ENCODE data around the gene LMBRD1. TPM values are rescaled to one million over a fixed set of nuclear protein-coding genes. Genes with fewer than 3 reads are reported as not detected.

The LMBRD1 gene
- total RNA-seq, 1 experiment from 2014 or later, result 17.0 TPM

GRCh38 chr6:69663215-69663614 is 133.6 kb downstream of the LMBRD1 start:
- Histone ChIP-seq H3K9ac (ENCODE audit: extremely low read depth, insufficient read length, low read length) (no peak overlapping the region), H3K79me2 (ENCODE audit: insufficient read depth, low read length) (no peaks in the 10 kb centered on the region), H3K14ac (ENCODE audit: insufficient read depth, low read length) (no peak overlapping the region), H3K9me3 (ENCODE audit: control insufficient read depth, low read depth, low read length) (no peaks in the 10 kb centered on the region), H3K79me1 (ENCODE audit: insufficient read depth, low read depth, low read length, poor library complexity, severe bottlenecking) (no peaks in the 10 kb centered on the region), H2BK20ac (ENCODE audit: low read depth, low read length, poor library complexity, severe bottlenecking) (no peak overlapping the region), H4K91ac (ENCODE audit: insufficient read length, low read depth, low read length) (no peak overlapping the region), H4K5ac (ENCODE audit: insufficient read length, low read depth, low read length) (no peak overlapping the region), H3K4me1 (ENCODE audit: insufficient read depth, low read length) (no peaks in the 10 kb centered on the region), H3K23ac (ENCODE audit: insufficient read length, low read depth, low read length) (no peak overlapping the region), H4K8ac (replicated peaks; ENCODE audit: insufficient read length, low read depth, low read length) (no peak overlapping the region), H2AK5ac (ENCODE audit: insufficient read length, low read length) (no peak overlapping the region), H3K23me2 (ENCODE audit: insufficient read length, low read depth, low read length, poor library complexity, severe bottlenecking) (no peaks in the 10 kb centered on the region), H2BK12ac (ENCODE audit: insufficient read length, low read depth, low read length) (no peak overlapping the region), H4K20me1 (ENCODE audit: control insufficient read depth, insufficient read depth, insufficient read length) (no peaks in the 10 kb centered on the region), H2BK5ac (ENCODE audit: insufficient read length, low read length) (no peak overlapping the region), H2BK15ac (ENCODE audit: low read depth, low read length) (no peak overlapping the region), H3T11ph (ENCODE audit: low read length) (no peak overlapping the region), H3K27me3 (ENCODE audit: insufficient read depth, low read length) (no peaks in the 10 kb centered on the region), H3K18ac (ENCODE audit: insufficient read length, low read depth, low read length) (no peak overlapping the region), H3K56ac (ENCODE audit: insufficient read length, low read depth, low read length) (no peak overlapping the region), H3K27ac (ENCODE audit: insufficient read length, low read depth, low read length) (no peak overlapping the region), H2AFZ (ENCODE audit: low read length) (no peak overlapping the region), H3K4ac (ENCODE audit: low read depth, low read length) (no peak overlapping the region), H3K4me2 (ENCODE audit: insufficient read depth, insufficient read length, low read length) (no peak overlapping the region), H2BK120ac (ENCODE audit: low read depth, low read length, poor library complexity, severe bottlenecking) (no peak overlapping the region)
- H3K36me3 Mint-ChIP-seq (ENCODE audit: insufficient read depth in 1 of 3, low read depth in 3 of 3), result peaks cover 0 to 18% (median 0%) of the 10 kb centered on the region in 3 experiments; a peak in 4 of 7 replicates
- TF ChIP-seq CTCF (conservative IDR thresholded peaks at IDR 0.05), result no peak
- H3K4me3 Mint-ChIP-seq, result no peak overlapping the region
- H3K27ac Mint-ChIP-seq, result no peak overlapping the region
- DNase-seq, result no peak
- peaks cover 7 to 8% of the 10 kb centered on the region in 2 experiments; a peak in 4 of 5 replicates for H3K9me3 Mint-ChIP-seq
- no peaks in the 10 kb centered on the region for H3K4me1 Mint-ChIP-seq
- WGBS (ENCODE audit: extremely low coverage, insufficient read length, low lambda C conversion rate), result no CpG with 5 or more reads among the region's 2 CpGs
- no peaks in the 10 kb centered on the region; the same call in 1 of the 2 replicates for H3K27me3 Mint-ChIP-seq (ENCODE audit: low read depth)

All from H9 (cell line).